Measurements from ENCODE around the gene NFKBIA.

- TF ChIP-seq CTCF (IDR thresholded peaks at IDR 0.05; ENCODE audit: control extremely low read depth in 1 of 3, insufficient read depth in 1 of 3, low read depth in 1 of 3, low read length in 3 of 3) (no peak), EP300 (IDR thresholded peaks at IDR 0.05; ENCODE audit: borderline replicate concordance in 1 of 2, low read depth in 2 of 2, low read length in 2 of 2) (no peak), FOSL1 (IDR thresholded peaks at IDR 0.05; ENCODE audit: insufficient read depth, low read depth, low read length) (no peak), YY1 (IDR thresholded peaks at IDR 0.05; ENCODE audit: low read depth, low read length) (no peak), POLR2A (IDR thresholded peaks at IDR 0.05; ENCODE audit: control extremely low read depth in 1 of 2, low read depth in 2 of 2, low read length in 2 of 2) (no peak), SP2 (IDR thresholded peaks at IDR 0.05; ENCODE audit: low read length) (no peak), MAX (IDR thresholded peaks at IDR 0.05) (no peak)
These were observed 12.4 kb downstream of the NFKBIA start for GRCh38 chr14:35392103-35392502.

Data from H1 (cell line).